HepG2 (cell line): Measurements from ENCODE around the gene ME3. TPM values are rescaled to one million over a fixed set of nuclear protein-coding genes. Genes with fewer than 3 reads are reported as not detected.

ENCODE experiments used
- BATF2 ChIP-seq: sonication (generic); formaldehyde crosslinking; IDR thresholded peaks from 2 replicates; pipeline ENCODE4 v1.8.0; 2022; ENCODE audit warnings: mild to moderate bottlenecking, missing genetic modification reagents, moderate library complexity
- CAMTA2 ChIP-seq: sonication (generic); formaldehyde crosslinking; IDR thresholded peaks from 2 replicates; pipeline ENCODE4 v1.4.0; 2020; ENCODE audit warnings: mild to moderate bottlenecking, missing genetic modification reagents, borderline replicate concordance
- GATAD2A ChIP-seq: IDR thresholded peaks from 2 replicates; pipeline ENCODE4 v1.6.1; 2016
- HMG20A ChIP-seq: IDR thresholded peaks from 2 replicates; pipeline ENCODE4 v1.6.1; 2016; ENCODE audit warnings: borderline replicate concordance
- HNRNPLL ChIP-seq: fragments of 200-400 bp; formaldehyde crosslinking; IDR thresholded peaks from 2 replicates; pipeline ENCODE4 v1.6.1; 2017; ENCODE audit warnings: mild to moderate bottlenecking, low read depth, low read length; ENCODE audit not compliant: poor library complexity, severe bottlenecking
- MLLT10 ChIP-seq: sonication (generic); formaldehyde crosslinking; IDR thresholded peaks from 2 replicates; pipeline ENCODE4 v1.4.0; 2020; ENCODE audit warnings: missing genetic modification reagents
- MNT ChIP-seq: fragments of 450-650 bp; IDR thresholded peaks from 2 replicates; pipeline ENCODE4 v1.6.1; 2016
- MXD4 ChIP-seq: IDR thresholded peaks from 2 replicates; pipeline ENCODE4 v1.6.1; 2016; ENCODE audit warnings: mild to moderate bottlenecking, missing biosample characterization, missing genetic modification reagents
- NFKB2 ChIP-seq: sonication (generic); formaldehyde crosslinking; IDR thresholded peaks from 2 replicates; pipeline ENCODE4 v1.4.0; 2020; ENCODE audit warnings: missing genetic modification reagents, borderline replicate concordance
- NONO ChIP-seq, 2 experiments: fragments of 450-650 bp in 1 of 2; sonication (generic) in 1 of 2; formaldehyde crosslinking in 1 of 2; IDR thresholded peaks in 1 of 2; conservative IDR thresholded peaks in 1 of 2; 2 replicates each; pipeline versions ENCODE4 v1.6.1 to v1.8.0; 2017 to 2022; ENCODE audit warnings: mild to moderate bottlenecking in 1 of 2, missing genetic modification reagents in 1 of 2, moderate library complexity in 1 of 2
- SMC3 ChIP-seq: IDR thresholded peaks from 2 replicates; pipeline ENCODE4 v1.6.1; 2011; ENCODE audit warnings: low read length, improper control_type of control experiment
- SPEN ChIP-seq: sonication (generic); formaldehyde crosslinking; IDR thresholded peaks from 2 replicates; pipeline ENCODE4 v1.5.1; 2020; ENCODE audit warnings: low read depth, mild to moderate bottlenecking, missing genetic modification reagents
- STAG1 ChIP-seq: sonication (generic); formaldehyde crosslinking; IDR thresholded peaks from 2 replicates; pipeline ENCODE4 v1.4.0; 2020; ENCODE audit warnings: missing genetic modification reagents
- THAP8 ChIP-seq: sonication (generic); formaldehyde crosslinking; IDR thresholded peaks from 2 replicates; pipeline ENCODE4 v1.5.1; 2020; ENCODE audit warnings: missing genetic modification reagents, mild to moderate bottlenecking, borderline replicate concordance
- ZFP1 ChIP-seq: IDR thresholded peaks from 2 replicates; pipeline ENCODE4 v1.6.1; 2016
- ZNF280B ChIP-seq: sonication (generic); formaldehyde crosslinking; IDR thresholded peaks from 2 replicates; pipeline ENCODE4 v1.5.0; 2020; ENCODE audit warnings: missing genetic modification reagents, mild to moderate bottlenecking, borderline replicate concordance
- ZNF280D ChIP-seq: sonication (generic); formaldehyde crosslinking; IDR thresholded peaks from 2 replicates; pipeline ENCODE4 v1.5.1; 2020; ENCODE audit warnings: mild to moderate bottlenecking, missing genetic modification reagents
- ZNF281 ChIP-seq: sonication (generic); formaldehyde crosslinking; IDR thresholded peaks from 2 replicates; pipeline ENCODE4 v1.4.0; 2020; ENCODE audit warnings: missing genetic modification reagents, borderline replicate concordance
- ZSCAN31 ChIP-seq: sonication (generic); formaldehyde crosslinking; IDR thresholded peaks from 2 replicates; pipeline ENCODE4 v1.5.0; 2020; ENCODE audit warnings: low read depth, mild to moderate bottlenecking, missing genetic modification reagents
- polyA plus RNA-seq, 8 experiments: library from polyadenylated mRNA; depleted of rRNA in 3 of 8; stranded (reverse) in 7 of 8; unstranded in 1 of 8; fragments of >200 nt; fragmentation: Illumina TruSeq in 4 of 8; extraction: Trizol in 4 of 8; gene quantifications; 2 replicates each; pipeline versions ENCODE4 v1.2.1 to v1.2.3, GENCODE V29; 2011 to 2016; ENCODE audit warnings: low read depth in 4 of 8, missing spikeins in 1 of 8, mixed read lengths in 1 of 8; ENCODE audit not compliant: insufficient read depth in 1 of 8
- total RNA-seq, 5 experiments: library from RNA; depleted of rRNA; stranded (reverse); fragments of >200 nt; fragmentation: Illumina TruSeq; extraction: Trizol; gene quantifications; 2 replicates each; pipeline ENCODE4 v1.2.3, GENCODE V29; 2016; ENCODE audit warnings: low read depth in 1 of 5

The ME3 gene
- total and polyA plus RNA-seq, 2 of the 13 experiments (the other 11 are each of a cell fraction or from before 2014, with no cell fraction given): not detected

- TF ChIP-seq MNT (no peak), BATF2 (CRISPR knock-in tag) (no peak), NONO (IDR thresholded peaks at IDR 0.05) (no peak), NONO (CRISPR knock-in tag; conservative IDR thresholded peaks at IDR 0.05) (no peak), MLLT10 (CRISPR knock-in tag) (no peak), ZNF280D (CRISPR knock-in tag) (no peak), THAP8 (CRISPR knock-in tag) (no peak), ZSCAN31 (CRISPR knock-in tag) (no peak), ZFP1 (CRISPR knock-in tag) (no peak), SMC3 (no peak), ZNF281 (CRISPR knock-in tag) (0 out of 2 replicates have a peak, but pooled peaks have one; percentile 32), HMG20A (CRISPR knock-in tag) (0 out of 2 replicates have a peak, but pooled peaks have one; percentile 24), STAG1 (no peak), NFKB2 (CRISPR knock-in tag) (no peak), SPEN (CRISPR knock-in tag) (no peak), HNRNPLL (no peak), MXD4 (CRISPR knock-in tag) (no peak), ZNF280B (no peak), CAMTA2 (no peak), GATAD2A (CRISPR knock-in tag) (peak; percentile 65)
These were observed 196.1 kb downstream of the ME3 start (continued) for GRCh38 chr11:86476109-86476861.
